HG03378 (cell line): ENCODE measurements around the gene ARHGAP24.

Experiments
- ATAC-seq: cut with Tn5 transposase; IDR thresholded peaks from one replicate; pipeline ENCODE4 v1.9.1; 2021; ENCODE audit warnings: mild to moderate bottlenecking, moderate library complexity; ENCODE audit not compliant: unreplicated experiment

The ARHGAP24 gene

DNA sequence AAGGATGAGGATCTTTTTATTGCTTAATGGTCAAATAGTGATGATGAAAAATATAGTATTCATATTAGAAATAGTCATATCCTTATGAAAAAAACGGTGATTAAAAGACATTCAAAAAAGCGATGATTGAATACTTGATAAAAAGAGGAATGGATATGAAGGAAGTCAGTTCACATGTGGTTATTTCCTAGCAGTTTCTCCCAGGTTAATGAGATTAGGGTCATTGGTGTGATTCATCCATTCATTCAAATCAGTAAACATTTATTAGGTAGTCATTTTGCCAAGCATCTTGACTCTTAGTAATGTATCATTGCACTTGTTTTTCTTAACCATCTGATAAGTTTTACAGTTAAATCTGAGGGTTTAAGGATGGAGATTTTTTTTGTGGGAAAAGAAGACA is 294.1 kb downstream of the ARHGAP24 start:
- ATAC-seq = no peak

DNA sequence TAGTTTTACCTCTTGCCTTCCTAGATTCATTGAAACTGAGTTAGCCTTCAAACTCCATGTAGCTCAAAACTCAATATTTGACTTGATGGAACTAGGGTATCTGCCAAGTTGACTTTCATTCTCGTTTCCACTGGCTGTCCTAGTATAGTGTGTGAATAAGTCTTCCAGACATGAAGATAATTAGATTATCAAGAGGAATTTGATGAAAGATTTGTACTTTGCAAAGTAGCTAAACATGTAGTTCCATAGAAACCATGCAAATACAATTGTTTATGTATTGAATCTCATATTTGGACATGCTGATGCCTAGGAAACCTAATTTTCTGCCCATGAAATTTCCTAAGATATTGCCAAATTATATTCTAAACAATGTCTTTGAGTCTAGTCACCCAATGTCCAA is 297.5 kb downstream of the ARHGAP24 start:
- ATAC-seq = no peak

DNA sequence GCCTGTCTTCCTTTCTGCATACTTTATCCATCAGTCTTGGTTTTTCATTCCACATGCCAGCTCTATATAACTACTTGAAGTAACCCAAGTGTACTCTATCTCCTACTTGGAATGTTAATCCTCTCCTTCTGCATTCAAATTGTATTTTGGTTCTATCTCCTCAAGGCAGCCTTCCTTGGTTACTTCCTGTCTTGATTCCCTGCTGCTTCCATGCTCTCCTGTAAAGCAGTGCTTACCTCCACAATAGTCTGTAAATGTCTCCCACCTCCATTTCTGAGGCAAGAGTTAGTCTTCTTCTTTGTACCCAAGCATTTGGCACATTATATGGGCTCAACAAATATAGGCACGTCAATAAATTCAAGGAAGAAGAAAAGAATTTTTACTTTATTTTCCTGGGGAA is 298.4 kb downstream of the ARHGAP24 start:
- no peak for ATAC-seq

DNA sequence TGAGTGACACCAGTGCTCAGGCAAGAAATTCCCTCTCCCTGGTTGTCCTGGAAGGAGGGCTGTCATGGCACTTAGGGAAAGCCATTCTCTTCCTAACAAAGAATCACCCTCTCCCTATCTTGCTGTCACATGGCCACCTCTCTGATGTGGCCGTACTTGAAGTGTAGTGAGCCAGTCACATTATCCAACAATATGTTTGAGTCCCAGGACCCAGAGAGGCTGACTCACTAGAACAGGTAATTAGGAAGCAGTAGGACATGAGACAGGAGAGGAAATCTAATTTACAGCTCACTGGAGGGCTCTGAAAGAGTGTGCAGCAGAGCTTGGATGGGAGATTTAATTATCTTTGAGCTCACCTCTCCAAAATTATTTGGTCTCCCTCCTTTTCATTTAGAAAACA is 299.1 kb downstream of the ARHGAP24 start:
- ATAC-seq = no peak

DNA sequence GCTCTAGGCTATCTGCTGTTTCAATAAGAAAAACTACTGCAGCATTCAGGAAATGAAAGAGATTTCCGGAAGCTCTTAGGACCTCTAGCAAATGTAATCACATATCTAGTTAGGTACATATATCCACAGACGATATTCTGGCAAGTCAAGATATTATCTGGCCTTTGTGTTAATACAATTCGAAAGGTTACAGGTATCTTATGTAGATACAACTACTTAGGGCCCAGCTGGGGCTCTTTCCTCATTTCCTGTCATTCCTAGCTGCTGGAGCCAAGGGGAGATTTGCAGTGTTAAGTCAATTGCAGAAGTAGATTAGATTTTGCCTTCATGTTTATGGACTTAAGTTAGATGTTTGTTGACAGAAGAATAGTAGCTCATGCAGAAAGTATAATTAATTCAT is 299.5 kb downstream of the ARHGAP24 start:
- ATAC-seq = no peak

DNA sequence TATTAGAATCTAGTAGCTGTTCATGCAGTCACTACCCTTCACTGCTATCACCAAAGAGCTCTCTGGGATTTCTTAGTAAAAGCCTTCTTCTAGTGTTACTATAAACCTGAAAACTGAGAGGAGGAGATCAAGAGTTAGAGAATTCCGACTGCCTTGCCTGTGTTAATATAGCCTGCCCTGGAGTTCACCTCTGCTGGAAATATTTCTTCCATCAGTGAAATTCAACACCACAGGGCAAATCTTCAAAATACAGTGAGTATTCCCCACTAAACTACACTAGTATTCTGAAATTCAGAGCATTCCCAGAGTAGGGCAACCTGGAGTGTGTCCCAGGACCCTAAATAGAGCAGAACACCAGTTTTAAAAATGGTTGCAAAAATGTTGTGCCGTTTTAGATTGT is 301.1 kb downstream of the ARHGAP24 start:
- no peak for ATAC-seq

DNA sequence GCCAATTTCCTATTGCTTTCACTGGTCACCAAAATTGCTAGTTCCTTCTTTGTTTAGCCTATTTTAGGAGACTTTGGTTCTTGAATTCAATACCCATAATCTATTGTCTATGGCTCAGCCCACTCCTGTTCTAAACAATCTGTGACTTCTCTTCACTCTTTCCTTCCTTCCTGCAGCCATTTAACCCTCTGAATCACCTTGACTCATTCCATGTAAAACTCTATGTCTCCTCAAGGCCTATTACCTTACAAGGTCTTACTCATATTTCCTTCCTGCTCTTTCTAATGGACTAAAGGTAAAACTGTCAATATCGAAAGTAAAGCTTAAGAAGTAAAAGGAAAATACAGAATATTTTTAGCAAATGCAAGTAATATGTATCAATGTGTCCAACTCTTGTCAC is 301.6 kb downstream of the ARHGAP24 start:
- ATAC-seq = no peak

DNA sequence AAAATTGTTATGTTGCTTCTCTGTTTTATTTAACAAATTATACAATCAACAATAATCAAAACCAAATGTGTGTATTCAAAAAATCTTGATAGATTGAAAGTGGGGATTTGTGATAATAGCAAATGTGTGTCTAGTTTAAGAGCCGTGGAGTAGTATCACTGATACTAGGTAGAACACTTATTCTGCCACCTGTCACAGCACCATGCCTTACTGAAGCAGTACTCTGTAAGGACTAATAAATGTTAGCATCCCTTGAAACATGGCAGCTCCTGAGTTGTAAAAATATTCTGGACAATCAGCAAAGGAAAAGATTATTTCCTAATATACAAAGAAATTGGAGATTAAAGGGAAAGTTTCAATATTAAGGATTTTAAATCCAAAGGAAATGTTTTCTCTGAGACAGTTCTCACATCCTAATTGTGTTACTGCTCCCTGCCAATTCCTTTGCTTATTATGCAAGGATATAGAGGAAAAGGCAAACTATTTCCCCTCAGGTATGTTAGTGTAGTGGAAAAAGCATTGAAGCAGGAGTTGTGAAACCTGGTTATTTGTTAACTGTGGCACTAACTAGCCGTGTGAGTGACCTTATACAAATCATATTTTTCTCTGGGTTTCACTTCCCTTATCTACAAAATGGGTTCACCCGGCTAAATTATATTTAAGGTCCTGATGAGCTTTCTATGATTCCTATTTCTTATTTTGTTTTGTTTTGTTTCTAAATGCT is 303.1 kb downstream of the ARHGAP24 start:
- ATAC-seq = peak; percentile 74

DNA sequence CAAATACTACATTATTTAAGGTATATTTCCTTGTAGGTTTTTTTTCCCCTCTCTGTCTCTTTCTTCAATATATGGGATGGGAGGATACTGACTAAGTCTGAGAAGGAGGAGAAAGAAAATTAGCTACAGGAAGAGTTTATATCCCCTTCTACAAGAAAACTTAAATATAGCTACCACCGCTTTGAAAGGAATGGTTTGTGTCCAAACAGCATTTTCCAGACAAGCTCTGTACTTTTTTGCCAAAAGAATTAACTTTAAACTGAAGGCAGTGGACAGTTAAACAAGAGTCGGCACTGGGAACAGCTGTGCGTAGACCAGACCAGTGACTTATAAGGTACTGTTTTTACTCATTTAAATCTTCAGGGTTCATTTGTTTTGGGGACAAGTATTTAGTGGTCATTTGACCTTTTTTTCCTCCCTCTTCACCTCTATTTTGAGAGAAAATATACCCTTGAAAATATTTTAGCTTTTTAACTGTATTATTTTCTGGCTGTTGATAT is 303.7 kb downstream of the ARHGAP24 start:
- peak; percentile 73 for ATAC-seq

DNA sequence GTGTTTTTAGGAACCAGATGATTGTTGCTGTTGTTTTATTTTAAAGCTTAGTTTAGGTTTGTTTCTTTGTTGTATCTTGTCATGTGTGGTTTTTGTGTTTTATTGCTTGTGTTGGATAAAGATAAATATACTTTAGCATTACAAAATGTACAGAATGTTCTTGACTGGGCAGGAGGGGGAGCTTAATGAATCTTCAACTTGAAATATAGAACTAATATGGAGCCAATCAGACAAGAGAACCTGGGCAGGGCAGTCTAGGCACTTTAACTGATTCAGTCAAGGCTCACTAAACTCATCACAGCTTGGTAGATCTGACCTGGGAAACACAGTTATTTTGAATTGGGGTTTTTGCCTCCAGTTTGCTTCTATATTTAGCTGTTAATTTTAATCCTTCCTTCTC is 304.2 kb downstream of the ARHGAP24 start:
- ATAC-seq = peak; percentile 17

DNA sequence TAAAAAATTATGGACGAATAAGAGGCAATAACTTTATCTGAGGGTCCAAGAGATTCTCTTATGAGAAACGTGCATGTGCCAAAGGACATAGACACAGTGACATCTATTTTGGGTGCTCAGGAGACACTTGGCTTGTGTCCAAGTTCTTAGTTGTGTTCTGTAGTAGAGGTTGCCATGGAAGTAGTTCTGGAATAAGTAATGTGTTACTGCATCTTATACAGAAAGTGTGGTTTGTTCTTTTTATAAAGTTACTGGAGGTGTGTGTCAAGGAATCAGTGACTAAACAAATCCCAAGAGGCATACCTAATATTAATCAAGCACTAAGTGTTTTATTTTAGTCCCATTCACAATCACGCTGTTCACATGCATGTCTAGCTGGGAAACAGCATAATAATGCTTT is 305.7 kb downstream of the ARHGAP24 start:
- ATAC-seq = peak; percentile 60

DNA sequence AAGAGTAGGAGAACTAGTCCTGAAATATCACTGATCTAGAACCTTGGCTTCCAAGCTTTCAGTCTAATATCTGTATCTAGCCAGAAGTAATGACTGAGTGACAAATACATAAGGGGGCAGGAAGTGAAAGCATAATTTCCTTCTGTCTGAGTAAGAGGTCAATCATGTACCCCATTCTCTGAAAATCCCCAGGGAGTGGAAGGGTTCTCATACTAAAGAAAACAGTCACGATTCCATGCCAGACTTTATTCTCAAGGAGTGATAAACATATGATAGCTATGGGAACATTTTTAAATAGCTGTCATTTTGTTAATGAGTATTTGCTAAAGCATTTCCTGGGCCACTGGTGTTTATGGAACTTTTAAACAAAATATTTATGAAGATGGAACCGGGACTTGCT is 308.5 kb downstream of the ARHGAP24 start:
- ATAC-seq = no peak

DNA sequence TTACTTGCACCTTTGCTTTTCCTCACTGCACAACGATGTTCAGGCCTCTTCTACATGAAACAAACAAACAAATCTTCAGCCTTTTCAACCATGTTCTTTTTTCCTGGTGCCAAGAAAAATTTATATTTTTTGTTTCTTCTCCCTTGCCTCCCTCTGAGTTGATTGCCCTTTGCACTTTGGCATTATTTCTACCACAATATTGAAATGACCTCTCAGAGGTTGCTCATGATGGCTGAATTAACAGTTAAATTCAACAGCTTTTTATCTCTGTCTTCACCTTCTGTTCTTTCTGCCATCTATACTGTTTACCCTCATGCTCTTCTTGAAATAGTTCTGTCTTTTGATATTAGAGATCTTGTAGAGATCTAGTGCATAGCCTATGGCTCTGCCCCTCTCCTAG is 308.9 kb downstream of the ARHGAP24 start:
- ATAC-seq = no peak

DNA sequence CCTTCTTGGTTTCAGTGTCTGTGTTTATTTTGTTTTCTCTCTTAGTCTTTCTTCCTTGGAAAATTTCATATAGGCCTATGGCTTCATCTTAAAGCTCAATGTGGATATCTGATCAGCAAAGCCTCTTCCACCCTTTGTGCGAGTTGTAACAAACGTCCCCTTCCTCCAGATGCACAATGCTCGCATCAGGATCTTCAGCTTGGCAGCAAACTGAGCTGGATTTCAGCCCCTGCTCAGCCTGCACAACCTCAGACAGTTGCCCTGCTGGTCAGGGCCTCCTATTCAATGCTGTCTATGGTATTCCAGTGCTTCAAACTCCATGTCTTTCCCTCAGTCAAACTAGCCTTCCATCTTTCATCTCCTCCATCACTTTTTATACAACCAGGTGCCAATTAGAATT is 309.4 kb downstream of the ARHGAP24 start:
- ATAC-seq = no peak

DNA sequence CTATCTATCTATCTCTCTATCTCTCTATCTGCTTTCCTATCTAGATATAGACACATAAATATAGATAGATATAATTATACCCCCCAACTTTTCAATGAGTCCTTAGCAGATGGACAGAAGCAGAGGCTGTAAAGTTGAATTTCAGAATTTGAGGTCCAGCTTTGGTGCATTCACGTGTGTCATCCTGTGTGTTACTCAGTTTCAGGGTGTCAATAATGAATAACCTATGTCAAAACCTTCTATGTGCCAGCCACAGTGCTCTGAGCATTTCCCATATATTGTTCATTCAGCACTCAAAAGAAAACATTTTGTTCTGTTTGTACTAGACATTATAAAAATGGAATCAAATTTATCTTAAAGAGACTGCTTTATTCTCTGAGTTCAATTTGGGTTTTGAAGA is 310.0 kb downstream of the ARHGAP24 start:
- peak; percentile 52 for ATAC-seq

DNA sequence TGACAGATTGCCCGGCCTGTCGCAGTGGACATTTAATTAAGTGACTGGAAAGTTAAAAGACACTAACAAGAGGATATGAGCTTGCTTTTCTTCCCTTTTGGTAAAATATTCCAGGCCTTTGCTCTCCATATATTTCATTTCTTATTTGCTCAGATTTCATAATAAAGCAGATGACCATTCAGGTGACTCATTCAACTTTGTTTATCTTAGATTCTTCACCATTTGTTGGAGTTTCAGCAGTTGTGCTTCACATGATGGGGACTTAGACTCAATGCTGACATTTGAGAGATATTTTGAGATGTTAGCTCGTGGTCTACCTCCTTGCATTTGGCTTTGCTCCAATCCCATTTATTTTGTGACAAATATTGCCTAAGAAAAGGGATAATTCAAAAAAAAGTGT is 312.2 kb downstream of the ARHGAP24 start:
- no peak for ATAC-seq

DNA sequence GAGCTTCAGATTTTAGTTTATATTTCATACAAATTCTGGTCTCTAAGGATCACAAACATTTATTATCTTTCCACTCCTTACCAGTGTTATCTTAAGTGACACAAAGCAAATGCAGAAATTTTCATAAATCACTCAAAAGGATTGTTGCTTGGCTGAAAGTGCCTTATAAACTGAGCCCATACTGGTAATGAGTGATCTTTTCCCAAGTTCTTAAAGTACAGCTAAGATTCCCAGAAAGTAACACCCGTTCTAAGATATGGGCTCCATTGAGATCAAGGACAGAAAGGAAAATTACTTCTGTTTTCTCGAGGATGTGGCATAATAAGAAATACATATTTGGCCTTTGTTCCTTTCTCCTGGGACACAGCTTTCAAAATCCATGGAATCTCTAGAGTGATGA is 313.7 kb downstream of the ARHGAP24 start:
- ATAC-seq = no peak

DNA sequence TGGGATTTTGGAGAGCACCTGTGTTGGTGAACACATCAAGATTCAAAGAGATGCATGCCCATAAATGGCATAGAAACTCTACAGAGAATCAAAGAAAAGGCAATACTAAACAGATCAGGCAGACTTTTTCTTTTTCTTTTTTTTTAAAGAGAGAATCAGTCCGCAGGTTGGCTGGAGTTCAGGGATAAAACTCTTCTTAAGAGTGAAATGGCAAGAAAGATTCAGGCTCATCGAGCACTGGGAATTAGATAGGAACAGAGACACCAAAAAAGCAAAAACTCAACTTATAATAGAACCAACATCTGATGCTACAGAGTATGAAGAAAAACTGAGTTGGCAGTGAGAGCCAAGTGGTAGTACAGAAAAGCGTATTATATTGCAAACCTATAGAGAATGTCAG is 314.3 kb downstream of the ARHGAP24 start:
- no peak for ATAC-seq

DNA sequence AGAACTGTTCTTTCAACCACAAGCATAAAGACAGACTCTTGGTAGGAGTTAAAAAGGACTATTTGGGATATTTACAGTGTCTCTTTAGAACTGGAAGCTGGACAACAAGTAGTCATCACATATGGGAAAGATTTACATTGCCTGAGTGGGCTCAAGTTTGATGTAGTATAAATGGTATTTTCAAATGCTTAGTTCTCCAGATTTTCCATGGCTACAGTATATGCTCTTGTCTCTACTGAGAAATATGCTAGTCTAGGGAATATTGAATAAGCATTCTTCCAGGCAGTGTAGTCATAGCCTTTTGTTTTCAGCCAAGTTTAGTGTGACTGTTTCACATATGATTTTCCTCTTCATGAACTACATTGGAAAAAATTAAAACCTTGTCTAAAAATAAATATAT is 315.6 kb downstream of the ARHGAP24 start:
- no peak for ATAC-seq

DNA sequence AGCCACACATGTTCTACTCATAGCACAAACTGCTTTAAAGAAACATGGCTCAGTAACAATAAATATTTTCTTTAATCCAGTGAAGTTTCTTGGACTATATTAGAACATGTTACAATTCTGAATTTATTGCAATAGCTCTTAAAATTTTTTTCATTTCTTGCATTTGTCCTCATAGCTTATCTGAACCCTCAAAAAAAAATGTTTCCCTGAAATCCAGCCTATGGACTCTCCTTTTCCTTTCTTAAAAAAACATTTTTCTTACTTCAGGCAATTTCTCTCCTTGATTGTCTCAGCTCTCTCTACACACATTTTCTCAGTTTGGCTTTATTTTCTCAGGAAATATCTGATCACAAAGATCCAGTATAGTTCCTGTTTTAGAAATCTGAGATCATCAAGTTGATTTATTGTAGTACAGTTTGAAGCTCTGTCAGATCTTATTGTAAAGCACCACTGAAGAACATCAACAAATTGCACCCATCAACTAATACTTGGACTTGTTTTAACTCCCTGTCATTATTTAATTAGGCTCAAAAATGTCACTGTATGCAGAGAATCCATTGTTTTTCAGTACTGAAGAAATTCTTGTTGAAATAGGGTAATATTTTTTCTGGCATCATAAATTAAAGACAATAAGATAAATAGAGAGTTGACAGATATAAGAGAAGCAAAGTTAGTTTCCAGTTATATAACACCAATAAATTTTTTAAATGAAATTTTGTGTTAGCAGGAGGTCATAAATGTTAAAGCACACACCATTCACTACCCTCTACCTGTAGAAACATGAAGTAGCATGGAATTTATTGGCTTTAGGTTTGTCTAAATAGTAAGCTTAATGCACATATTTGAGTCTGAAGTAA is 317.7 kb downstream of the ARHGAP24 start:
- ATAC-seq = no peak

DNA sequence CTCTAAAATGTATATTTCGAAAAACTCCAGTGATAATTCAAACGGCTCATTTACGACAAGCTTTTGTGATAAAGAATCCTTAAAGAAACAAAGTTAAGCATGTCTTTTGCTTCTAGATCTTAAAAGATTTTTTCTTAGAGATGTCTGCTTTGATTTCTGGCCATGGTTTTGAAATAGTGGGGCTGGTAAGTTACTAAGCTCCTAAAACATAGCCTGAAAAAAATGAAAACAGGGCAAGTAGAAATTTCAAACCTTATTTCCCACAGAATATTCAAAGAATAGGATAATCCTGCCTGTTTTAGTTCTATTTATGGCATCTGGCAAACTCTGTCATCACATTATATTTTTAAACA is 318.3 kb downstream of the ARHGAP24 start:
- ATAC-seq = no peak

DNA sequence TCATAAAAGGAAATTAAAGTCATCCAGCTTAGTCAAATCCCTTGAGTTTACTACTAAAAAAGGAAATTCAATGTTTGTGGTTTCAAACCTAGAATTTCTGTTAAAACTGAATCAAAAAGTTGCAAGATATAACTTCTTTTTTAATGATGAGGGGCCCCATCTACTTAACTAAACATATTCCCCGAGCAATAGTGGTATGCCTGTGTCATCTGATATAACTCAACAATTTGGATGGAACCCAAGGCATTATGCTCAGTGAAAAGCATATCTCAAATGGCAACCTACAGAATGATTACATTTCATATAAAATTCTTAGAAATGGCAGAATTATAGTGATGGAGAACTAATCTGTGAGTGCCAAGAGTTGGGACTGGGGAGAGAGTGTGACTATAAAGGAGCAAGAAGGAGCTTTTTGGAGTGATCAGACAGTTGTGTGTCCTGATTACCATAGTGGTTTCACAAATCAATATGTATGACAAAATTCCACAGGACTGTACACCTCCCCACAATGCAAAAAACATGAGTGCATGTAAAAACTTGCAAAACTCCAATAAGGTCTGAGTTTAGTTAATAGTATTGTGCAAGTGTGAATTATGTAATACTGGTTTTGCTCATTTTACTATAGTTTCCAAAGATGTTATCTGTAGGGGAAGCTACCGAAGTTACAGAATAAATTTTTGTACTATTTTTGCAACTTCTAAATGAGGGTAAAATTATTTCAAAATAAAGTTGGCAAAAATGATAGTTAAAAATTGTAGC is 323.2 kb downstream of the ARHGAP24 start:
- no peak for ATAC-seq
